ENCODE results near the gene DPY30.

DPY30 gene

DNA sequence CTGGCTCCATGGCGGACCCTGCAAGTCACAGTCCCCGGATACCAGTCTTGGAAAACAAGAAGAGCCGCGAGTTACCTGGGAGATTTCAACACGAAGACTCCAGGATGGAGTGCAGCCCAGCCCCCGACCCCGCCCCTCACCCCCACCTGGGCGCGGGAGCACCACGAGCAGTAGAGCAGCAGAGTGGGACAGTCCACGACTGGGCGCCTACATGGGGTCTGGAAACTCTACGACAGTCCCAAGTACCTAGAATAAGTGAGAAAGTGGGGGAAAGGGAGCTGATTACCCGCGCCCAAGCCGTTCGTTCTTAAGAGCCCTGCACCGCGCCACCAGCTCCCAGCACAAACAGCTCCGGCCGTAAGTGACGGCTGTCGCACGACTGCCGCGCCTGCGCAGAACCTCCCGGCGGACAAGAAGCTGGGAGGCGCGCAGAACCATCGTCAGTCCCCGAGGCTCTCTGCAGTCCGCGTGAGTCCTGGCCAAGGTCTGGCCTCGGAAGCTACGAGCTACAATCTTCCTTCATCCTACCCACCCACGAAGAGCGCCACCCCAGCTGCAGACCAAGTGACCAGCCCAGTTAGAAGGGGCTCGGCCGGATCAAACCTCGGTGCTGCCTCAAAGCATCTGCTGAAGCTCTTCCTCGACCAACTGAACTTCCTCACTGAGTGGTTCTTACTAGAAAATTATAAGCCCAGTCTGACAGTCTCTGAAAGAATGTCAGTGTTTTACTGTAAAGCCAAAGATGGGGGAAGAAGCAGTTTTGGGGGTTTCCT is at the start of gene DPY30:
Gene DPY30 (minus strand): TSS at position 359 of the 773 bp plus-strand sequence. CDS start 349 bp downstream, at position 10.
- in situ Hi-C loops (cut with HindIII; ENCODE audit: low sequenced_read_pairs) = no loop called here
- peak within 1 kb of the TSS; percentile 80 for H3K4me3 ChIP-seq (ENCODE audit: low read depth, low read length)
- peak; percentile 79 for DNase-seq (ENCODE audit: low read depth)
- TF ChIP-seq, protein P1, sequence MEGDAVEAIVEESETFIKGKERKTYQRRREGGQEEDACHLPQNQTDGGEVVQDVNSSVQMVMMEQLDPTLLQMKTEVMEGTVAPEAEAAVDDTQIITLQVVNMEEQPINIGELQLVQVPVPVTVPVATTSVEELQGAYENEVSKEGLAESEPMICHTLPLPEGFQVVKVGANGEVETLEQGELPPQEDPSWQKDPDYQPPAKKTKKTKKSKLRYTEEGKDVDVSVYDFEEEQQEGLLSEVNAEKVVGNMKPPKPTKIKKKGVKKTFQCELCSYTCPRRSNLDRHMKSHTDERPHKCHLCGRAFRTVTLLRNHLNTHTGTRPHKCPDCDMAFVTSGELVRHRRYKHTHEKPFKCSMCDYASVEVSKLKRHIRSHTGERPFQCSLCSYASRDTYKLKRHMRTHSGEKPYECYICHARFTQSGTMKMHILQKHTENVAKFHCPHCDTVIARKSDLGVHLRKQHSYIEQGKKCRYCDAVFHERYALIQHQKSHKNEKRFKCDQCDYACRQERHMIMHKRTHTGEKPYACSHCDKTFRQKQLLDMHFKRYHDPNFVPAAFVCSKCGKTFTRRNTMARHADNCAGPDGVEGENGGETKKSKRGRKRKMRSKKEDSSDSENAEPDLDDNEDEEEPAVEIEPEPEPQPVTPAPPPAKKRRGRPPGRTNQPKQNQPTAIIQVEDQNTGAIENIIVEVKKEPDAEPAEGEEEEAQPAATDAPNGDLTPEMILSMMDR (IDR thresholded peaks at IDR 0.05; ENCODE audit: low read depth, low read length, missing control alignments) = peak; percentile 5

DNA sequence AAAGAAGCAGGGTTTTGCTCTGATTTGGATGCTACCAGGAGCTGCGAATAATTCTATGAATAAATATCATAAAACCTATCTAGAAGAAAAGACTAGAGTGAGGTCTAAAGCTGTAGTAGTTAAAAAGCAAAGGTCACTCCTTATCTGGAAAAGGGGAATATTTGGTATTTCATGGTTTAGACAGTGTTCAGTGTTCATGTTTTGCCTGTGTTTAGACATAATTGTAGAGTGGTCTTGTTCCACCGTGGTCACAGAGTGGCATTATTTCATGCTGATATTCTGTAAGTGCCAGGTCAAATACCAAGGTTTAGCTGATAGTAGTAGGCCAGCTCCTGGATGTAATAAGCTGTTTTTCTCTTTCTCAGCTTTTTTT is 34.5 kb upstream of the DPY30 start:
- H3K4me3 ChIP-seq (ENCODE audit: low read depth, low read length) = no peak overlapping the region
- no peak for DNase-seq (ENCODE audit: low read depth)
- in situ Hi-C loops (cut with HindIII; ENCODE audit: low sequenced_read_pairs) = no loop called here
- TF ChIP-seq, protein P1 (IDR thresholded peaks at IDR 0.05; ENCODE audit: low read depth, low read length, missing control alignments) = no peak

DNA sequence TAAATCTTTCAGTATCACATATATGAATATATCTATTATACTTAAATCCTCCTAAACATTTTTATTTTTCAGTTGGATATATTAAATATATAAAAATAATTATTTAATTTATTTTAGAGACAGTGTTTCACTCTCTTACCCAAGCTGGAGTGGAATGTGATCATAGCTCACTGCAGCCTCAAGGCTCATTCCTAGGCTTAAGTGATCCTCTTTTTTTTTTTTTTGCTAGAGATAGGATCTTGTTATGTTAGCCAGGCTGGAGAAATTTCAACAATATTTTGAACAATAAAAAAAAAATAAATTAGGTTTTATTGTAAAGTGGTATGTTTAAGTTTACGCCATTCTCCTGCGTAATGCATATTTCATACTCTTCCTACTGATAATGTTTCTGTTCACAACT is 27.9 kb upstream of the DPY30 start:
- no peak overlapping the region for H3K4me3 ChIP-seq (ENCODE audit: low read depth, low read length)
- in situ Hi-C loops (cut with HindIII; ENCODE audit: low sequenced_read_pairs) = no loop called here
- TF ChIP-seq, protein P1 (IDR thresholded peaks at IDR 0.05; ENCODE audit: low read depth, low read length, missing control alignments) = no peak
- DNase-seq (ENCODE audit: low read depth) = no peak

DNA sequence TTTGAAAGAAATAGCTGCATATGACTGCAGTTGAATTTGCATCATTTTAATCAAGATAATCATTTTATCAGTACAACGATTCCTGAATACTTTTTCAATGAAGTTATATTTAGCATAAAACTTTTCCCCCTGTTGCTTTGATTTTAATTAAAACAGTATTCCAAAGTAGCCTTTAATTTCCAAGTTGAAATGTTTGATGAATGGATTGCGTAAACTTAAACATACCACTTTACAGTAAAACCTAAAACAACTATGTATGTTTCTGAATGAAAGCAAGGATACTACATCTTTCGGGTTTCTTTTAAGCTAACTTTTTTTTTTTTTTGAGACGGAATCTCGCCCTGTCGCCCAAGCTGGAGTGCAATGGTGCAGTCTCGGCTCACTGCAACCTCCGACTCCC is 25.1 kb upstream of the DPY30 start:
- in situ Hi-C loops (cut with HindIII; ENCODE audit: low sequenced_read_pairs) = no loop called here

DNA sequence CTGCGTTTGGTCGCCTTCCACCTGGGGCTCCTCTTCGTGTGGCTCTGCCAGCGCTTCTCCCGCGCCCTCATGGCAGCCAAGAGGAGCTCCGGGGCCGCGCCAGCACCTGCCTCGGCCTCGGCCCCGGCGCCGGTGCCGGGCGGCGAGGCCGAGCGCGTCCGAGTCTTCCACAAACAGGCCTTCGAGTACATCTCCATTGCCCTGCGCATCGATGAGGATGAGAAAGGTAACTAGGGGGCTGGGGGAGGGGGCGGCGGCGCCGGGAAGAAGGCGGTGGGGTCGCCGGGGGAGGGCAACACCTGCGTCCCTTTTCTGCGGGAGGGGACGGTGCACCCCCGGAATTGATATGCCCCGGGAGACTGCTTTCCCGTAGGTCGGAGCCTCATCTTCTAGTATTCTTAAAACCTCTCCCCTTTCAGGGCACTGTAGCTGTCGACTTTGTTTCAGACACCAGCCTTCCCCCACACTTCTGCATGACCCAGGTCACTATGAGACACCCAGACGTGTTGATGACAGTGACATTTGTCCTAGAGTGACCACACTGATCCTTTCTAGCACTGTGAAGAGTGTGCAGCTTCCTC is 24.5 kb upstream of the DPY30 start:
- TF ChIP-seq, protein P1 (IDR thresholded peaks at IDR 0.05; ENCODE audit: low read depth, low read length, missing control alignments) = no peak
- peak overlapping the region; percentile 71 for H3K4me3 ChIP-seq (ENCODE audit: low read depth, low read length)
- in situ Hi-C loops (cut with HindIII; ENCODE audit: low sequenced_read_pairs) = no loop called here
- no peak for DNase-seq (ENCODE audit: low read depth)

More for the DNA sequence above, 25.1 kb upstream of the DPY30 start:
- DNase-seq (ENCODE audit: low read depth) = no peak
- TF ChIP-seq, protein P1 (IDR thresholded peaks at IDR 0.05; ENCODE audit: low read depth, low read length, missing control alignments) = no peak
- peak overlapping the region; percentile 71 for H3K4me3 ChIP-seq (ENCODE audit: low read depth, low read length)

DNA sequence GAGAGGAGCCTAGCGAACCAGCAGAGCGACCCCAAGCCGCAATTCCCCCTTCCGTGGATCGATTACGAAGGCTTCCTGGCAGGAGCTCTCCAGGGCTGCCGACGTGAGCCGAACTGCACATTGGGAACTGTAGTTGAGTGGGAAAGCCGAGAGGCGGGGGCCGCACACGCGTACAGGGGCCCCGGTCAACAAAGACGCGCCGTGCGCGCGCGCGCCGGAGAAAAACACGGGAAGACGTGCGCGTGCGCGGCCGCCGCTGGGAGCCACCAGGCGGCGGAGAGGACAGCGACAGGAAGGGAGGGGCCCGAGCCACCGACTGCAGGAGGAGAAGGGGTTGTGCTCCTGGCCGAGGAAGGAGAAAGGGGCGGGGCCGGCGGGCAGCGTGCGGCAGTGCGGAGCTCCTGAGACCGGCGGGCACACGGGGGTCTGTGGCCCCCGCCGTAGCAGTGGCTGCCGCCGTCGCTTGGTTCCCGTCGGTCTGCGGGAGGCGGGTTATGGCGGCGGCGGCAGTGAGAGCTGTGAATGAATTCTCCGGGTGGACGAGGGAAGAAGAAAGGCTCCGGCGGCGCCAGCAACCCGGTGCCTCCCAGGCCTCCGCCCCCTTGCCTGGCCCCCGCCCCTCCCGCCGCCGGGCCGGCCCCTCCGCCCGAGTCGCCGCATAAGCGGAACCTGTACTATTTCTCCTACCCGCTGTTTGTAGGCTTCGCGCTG is 23.9 kb upstream of the DPY30 start, which contains the start of gene SPAST:
Gene SPAST (plus strand): TSS at position 247 of the 711 bp plus-strand sequence. CDS start 276 bp downstream, at position 523.
- peak; percentile 88 for DNase-seq (ENCODE audit: low read depth)
- TF ChIP-seq, protein P1 (IDR thresholded peaks at IDR 0.05; ENCODE audit: low read depth, low read length, missing control alignments) = peak; percentile 50
- in situ Hi-C loops (cut with HindIII; ENCODE audit: low sequenced_read_pairs) = no loop called here
- H3K4me3 ChIP-seq (ENCODE audit: low read depth, low read length) = peak within 1 kb of the TSS; percentile 71

Data from astrocyte of the cerebellum (primary cell).